ENCODE results near the gene DNAJC21. TPM values are rescaled to one million over a fixed set of nuclear protein-coding genes. Genes with fewer than 3 reads are reported as not detected.
A peak's percentile ranks its signal among the peaks of the same experiment; 100 is the strongest.

The DNAJC21 gene
- total and polyA plus RNA-seq, 9 of the 15 experiments (the other 6 are each of a cell fraction or from before 2014, with no cell fraction given), result 26.6 to 105 (median 70.7) TPM

DNA sequence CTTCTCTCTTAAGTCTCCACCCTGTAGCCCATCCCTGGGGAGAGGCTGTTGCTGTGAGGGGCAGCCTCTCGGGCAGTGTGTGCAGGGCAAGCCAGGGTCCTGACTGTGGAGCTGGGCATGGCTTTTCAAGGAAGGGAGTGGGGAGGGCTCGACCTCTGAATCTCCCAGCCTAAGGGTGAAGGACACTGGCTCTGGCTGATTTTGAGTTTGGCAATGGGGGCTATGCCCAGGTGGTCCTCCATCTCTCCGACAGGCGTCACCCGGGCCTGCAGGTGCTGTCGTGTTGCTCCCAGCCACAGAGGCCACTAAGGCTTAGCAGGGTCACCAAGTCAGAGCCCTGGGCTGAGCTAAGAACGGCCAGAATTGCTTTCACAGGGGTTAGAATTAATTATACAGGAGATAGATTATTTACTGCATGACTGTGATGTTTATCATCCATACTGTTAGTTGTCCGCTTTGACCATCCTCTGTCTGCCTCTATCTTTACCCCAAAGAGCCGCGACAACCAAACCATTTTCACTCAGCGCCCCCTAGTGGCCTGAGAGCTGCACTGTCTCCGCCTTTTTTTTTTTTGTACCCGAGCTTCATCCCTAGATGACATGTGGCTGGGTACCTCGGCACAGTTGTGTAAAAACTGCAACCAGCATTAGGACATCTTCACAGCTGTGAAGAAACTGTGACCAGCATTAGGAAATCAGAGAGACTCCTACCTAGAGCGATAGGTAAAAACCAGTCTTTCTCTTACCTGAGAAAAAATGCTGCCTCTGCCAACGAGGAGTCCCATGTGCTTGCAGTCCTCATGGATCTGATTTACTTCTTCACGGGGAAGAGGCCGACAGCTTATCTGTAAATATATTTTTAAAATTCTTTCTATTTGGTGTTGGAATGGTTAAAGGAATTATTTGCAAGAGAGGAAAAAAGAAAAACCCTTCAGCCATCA is 73.9 kb downstream of the DNAJC21 start:
- no peak overlapping the region for H3K27ac ChIP-seq (ENCODE audit: extremely low read depth, low read depth, low read length)
- peak; percentile 78 to 82 (median 82) for DNase-seq (ENCODE audit: extremely low read depth in 1 of 4, low spot score in 3 of 4)
- no peaks in the 10 kb centered on the region for H3K36me3 ChIP-seq (ENCODE audit: control insufficient read depth, insufficient read depth, low read length)
- 2% methylated on average over 18 of the region's 18 CpGs for WGBS (ENCODE audit: insufficient coverage, low coverage, missing lambda C conversion rate)
- intact Hi-C loops (cut with micrococcal nuclease), result loop anchor here (1.0 to 5.0 kb wide), 6 partner anchors 45 to 529 kb away; partner anchors contain the start of genes BRIX1 and RAD1
- ATAC-seq, result peak; percentile 96
- no peaks in the 10 kb centered on the region; a peak in 1 of 5 replicates for H3K4me1 ChIP-seq (replicated peaks in 1 of 2; ENCODE audit: control insufficient read depth in 2 of 2, insufficient read depth in 2 of 2, low read length in 2 of 2)
- no peak overlapping the region for H3K4me2 ChIP-seq (ENCODE audit: insufficient read depth, low read length)
- POLR2A ChIA-PET, result interaction anchor here (0.6 to 0.8 kb wide), 3 partner anchors 22 to 244 kb away, joined by 3 to 4 read pairs (median 3); no protein-coding TSS in a partner anchor
- no TSS peak for BruUV-seq (replicated peaks)
- peaks cover 5 to 16% of the 10 kb centered on the region in 2 experiments; a peak in 3 of 5 replicates for H3K27me3 ChIP-seq (ENCODE audit: control insufficient read depth in 2 of 2, insufficient read depth in 2 of 2, low read length in 2 of 2)
- no peaks in the 10 kb centered on the region for H3K9me3 ChIP-seq (replicated peaks; ENCODE audit: control insufficient read depth, insufficient read depth, low read depth, low read length)
- in situ Hi-C loops (cut with MboI), result loop anchor here (10.0 kb wide), 1 partner anchor 528 kb away; no protein-coding TSS in a partner anchor
- CTCF ChIA-PET (ENCODE audit: low intra/inter-chr PET ratio), result interaction anchor here (0.7 to 2.4 kb wide), 7 partner anchors 14 to 1001 kb away, joined by 3 to 11 read pairs (median 6); no protein-coding TSS in a partner anchor
- no peaks in the 10 kb centered on the region for H3K79me2 ChIP-seq (ENCODE audit: control insufficient read depth, insufficient read depth, low read length)
- H3K9me1 ChIP-seq (ENCODE audit: control insufficient read depth, insufficient read depth, low read length), result no peaks in the 10 kb centered on the region
- H2AFZ ChIP-seq (ENCODE audit: low read depth, low read length), result no peak overlapping the region
- no peak overlapping the region for H3K4me3 ChIP-seq
- no peaks in the 10 kb centered on the region for H4K20me1 ChIP-seq (replicated peaks; ENCODE audit: control insufficient read depth, insufficient read depth, low read length)
- peak; percentile 91 for FAIRE-seq
- H3K9ac ChIP-seq (ENCODE audit: insufficient read depth in 1 of 2, low read depth in 2 of 2, low read length in 2 of 2), result no peak overlapping the region
- no peak for TF ChIP-seq MTA3 (IDR thresholded peaks at IDR 0.05; ENCODE audit: borderline replicate concordance)
- no peak for TF ChIP-seq ERF (CRISPR knock-in tag; IDR thresholded peaks at IDR 0.05)
- no peak for TF ChIP-seq HDAC2 (IDR thresholded peaks at IDR 0.05)
- TF ChIP-seq ZNF41 (CRISPR knock-in tag; conservative IDR thresholded peaks at IDR 0.05), result no peak
- no peak for TF ChIP-seq ZNF512 (tag; IDR thresholded peaks at IDR 0.05)
- no peak for TF ChIP-seq ZBTB8A (IDR thresholded peaks at IDR 0.05; ENCODE audit: partially characterized antibody)
- no peak for TF ChIP-seq RBBP5 (IDR thresholded peaks at IDR 0.05; ENCODE audit: borderline replicate concordance, insufficient read depth, low read length, poor library complexity, severe bottlenecking)
- no peak for TF ChIP-seq FOXK1 (CRISPR knock-in tag; IDR thresholded peaks at IDR 0.05; ENCODE audit: borderline replicate concordance)
- TF ChIP-seq KDM1A (IDR thresholded peaks at IDR 0.05), result no peak
- no peak for TF ChIP-seq KHSRP (IDR thresholded peaks at IDR 0.05)
- TF ChIP-seq HOXB6 (CRISPR knock-in tag; IDR thresholded peaks at IDR 0.05; ENCODE audit: borderline replicate concordance), result no peak
- TF ChIP-seq MCM2 (IDR thresholded peaks at IDR 0.05; ENCODE audit: low read depth), result no peak
- peak; percentile 83 for TF ChIP-seq XRCC5 (IDR thresholded peaks at IDR 0.05; ENCODE audit: low read depth, low read length)
- TF ChIP-seq ZNF12 (CRISPR knock-in tag; IDR thresholded peaks at IDR 0.05), result no peak
- TF ChIP-seq ZNF133 (CRISPR knock-in tag; IDR thresholded peaks at IDR 0.05), result no peak
- TF ChIP-seq KLF16 (IDR thresholded peaks at IDR 0.05), result peak; percentile 39; the same call in 1 of the 2 replicates
- no peak for TF ChIP-seq ZNF347 (CRISPR knock-in tag; IDR thresholded peaks at IDR 0.05; ENCODE audit: low read depth)
- no peak for TF ChIP-seq EWSR1 (IDR thresholded peaks at IDR 0.05; ENCODE audit: borderline replicate concordance, low read depth, partially characterized antibody)
- TF ChIP-seq, protein P1, sequence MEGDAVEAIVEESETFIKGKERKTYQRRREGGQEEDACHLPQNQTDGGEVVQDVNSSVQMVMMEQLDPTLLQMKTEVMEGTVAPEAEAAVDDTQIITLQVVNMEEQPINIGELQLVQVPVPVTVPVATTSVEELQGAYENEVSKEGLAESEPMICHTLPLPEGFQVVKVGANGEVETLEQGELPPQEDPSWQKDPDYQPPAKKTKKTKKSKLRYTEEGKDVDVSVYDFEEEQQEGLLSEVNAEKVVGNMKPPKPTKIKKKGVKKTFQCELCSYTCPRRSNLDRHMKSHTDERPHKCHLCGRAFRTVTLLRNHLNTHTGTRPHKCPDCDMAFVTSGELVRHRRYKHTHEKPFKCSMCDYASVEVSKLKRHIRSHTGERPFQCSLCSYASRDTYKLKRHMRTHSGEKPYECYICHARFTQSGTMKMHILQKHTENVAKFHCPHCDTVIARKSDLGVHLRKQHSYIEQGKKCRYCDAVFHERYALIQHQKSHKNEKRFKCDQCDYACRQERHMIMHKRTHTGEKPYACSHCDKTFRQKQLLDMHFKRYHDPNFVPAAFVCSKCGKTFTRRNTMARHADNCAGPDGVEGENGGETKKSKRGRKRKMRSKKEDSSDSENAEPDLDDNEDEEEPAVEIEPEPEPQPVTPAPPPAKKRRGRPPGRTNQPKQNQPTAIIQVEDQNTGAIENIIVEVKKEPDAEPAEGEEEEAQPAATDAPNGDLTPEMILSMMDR (IDR thresholded peaks at IDR 0.05 in 2 of 3, conservative IDR thresholded peaks at IDR 0.05 in 1 of 3; ENCODE audit: insufficient read depth in 2 of 3, low read depth in 1 of 3, low read length in 3 of 3), result peak; percentile 85 to 96 (median 96)
